Measurements from ENCODE around the gene PARD3. TPM values are rescaled to one million over a fixed set of nuclear protein-coding genes. Genes with fewer than 3 reads are reported as not detected.

The PARD3 gene
- total RNA-seq, 2 donors from 2014 or later = 31.6 to 41.6 TPM

DNA sequence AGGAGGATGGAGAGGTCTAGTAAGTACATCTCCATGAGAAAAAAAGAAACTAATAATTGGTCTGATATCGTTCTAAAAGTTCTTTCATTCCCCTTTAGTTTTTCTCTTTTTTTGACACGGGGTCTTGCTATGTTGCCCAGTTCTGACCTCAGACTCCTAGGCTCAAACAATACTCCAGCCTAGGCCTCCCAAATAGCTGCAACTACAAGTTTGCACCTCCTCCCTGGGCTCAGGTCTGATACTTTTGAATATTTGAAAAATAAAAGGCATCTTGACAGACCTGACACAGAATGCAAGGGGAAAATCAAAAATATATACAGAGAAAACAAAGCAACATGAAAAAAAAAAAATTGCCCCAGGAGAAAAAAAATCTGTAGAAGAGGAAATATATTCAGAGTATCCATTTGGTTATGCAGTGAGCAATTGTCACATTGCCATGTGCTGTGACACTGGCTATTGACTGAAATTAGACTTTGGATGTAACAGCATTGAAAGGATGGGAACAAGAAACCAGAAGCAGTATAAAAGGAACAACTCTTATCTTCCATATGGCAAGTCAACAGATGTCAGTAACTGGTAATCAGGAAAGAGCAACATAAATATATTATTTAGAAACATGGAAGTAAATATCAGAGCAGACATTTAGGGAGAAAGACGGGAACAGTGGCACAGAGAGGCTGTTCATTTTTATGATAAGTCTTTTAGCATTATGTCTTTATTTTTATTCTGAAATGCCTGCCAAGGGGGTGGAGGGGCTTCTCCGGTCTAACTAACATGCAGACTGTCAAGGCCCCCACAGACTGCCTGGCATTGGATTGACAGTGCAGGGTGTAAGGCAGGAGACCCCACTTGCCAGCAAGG, 408.4 kb downstream of the PARD3 start:
- Histone ChIP-seq H3K9me3 (no peaks in the 10 kb centered on the region), H3K27me3 (no peaks in the 10 kb centered on the region), H3K27ac (no peak overlapping the region), H3K4me3 (no peak overlapping the region), H3K4me1 (peaks cover 0 to 5% of the 10 kb centered on the region in 2 donors), H3K36me3 (no peaks in the 10 kb centered on the region)
- TF ChIP-seq, protein P1, sequence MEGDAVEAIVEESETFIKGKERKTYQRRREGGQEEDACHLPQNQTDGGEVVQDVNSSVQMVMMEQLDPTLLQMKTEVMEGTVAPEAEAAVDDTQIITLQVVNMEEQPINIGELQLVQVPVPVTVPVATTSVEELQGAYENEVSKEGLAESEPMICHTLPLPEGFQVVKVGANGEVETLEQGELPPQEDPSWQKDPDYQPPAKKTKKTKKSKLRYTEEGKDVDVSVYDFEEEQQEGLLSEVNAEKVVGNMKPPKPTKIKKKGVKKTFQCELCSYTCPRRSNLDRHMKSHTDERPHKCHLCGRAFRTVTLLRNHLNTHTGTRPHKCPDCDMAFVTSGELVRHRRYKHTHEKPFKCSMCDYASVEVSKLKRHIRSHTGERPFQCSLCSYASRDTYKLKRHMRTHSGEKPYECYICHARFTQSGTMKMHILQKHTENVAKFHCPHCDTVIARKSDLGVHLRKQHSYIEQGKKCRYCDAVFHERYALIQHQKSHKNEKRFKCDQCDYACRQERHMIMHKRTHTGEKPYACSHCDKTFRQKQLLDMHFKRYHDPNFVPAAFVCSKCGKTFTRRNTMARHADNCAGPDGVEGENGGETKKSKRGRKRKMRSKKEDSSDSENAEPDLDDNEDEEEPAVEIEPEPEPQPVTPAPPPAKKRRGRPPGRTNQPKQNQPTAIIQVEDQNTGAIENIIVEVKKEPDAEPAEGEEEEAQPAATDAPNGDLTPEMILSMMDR (IDR thresholded peaks at IDR 0.05) = no peak
- no peak for DNase-seq (ENCODE audit: low spot score)

DNA sequence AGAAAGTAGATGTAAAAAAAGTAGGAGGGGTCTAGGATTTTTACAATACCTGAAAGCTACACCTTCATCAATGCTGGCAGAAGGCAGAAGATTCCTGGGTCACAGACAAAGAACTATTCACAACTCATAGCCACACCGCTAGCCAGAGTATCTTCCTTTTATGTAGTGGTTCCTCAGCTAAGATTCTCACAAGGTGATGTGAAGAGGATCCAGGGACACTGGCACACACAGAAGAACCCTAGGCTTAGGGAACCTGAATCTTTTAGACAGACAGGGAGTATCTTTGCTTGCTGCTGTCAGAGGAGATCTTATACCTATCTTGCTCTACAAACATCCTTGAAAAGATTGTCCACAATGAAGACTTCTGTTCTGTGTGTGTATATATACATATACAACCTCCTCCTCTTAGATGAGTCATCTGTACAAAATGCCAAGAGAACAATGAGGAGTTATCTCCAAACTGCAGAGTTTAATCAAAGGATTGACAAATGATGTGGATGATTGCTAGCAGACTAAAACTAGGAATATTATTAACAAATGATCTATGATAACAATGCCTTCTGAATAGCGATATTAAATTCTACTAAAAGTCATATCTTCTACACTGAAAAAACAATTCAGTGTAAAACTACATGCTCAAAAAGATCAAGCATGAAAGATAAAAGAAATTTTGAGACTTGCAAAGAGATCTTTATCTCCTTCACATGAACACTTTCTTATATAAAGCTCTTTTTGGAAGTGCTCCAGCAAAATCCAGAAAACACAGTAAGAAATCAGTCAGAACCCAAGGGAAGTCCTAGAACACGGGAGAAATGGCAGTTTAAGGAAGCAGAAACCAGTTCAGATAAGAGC, 409.3 kb downstream of the PARD3 start:
- no peak for DNase-seq (ENCODE audit: low spot score)
- Histone ChIP-seq H3K36me3 (no peaks in the 10 kb centered on the region), H3K9me3 (no peaks in the 10 kb centered on the region), H3K4me3 (no peak overlapping the region), H3K4me1 (peaks cover 0 to 5% of the 10 kb centered on the region in 2 donors), H3K27me3 (no peaks in the 10 kb centered on the region), H3K27ac (no peak overlapping the region)
- TF ChIP-seq, protein P1 (IDR thresholded peaks at IDR 0.05) = no peak

DNA sequence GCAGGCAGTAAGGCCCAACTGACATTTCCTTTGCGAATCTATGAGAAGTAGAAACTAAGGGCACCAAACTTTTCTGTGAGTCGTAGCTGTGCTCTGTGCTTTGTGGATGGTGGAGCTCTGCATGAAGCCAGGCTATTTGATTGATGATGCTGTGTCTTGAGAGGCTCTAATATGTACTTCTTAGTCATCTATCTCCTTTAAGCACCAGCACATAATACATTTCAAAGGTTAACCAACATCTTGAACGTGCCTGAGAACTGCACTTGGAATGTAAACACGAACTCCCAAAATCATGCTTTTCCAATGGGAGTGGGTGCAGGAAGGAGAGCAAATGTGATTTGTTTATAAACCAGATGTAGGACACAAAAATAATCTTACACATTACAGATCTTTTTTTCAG, 411.6 kb downstream of the PARD3 start:
- Histone ChIP-seq H3K27me3 (no peaks in the 10 kb centered on the region), H3K4me3 (no peak overlapping the region), H3K36me3 (no peaks in the 10 kb centered on the region), H3K9me3 (no peaks in the 10 kb centered on the region), H3K27ac (no peak overlapping the region), H3K4me1 (peaks cover 0 to 5% of the 10 kb centered on the region in 2 donors)
- TF ChIP-seq, protein P1 (IDR thresholded peaks at IDR 0.05) = no peak
- no peak for DNase-seq (ENCODE audit: low spot score)

DNA sequence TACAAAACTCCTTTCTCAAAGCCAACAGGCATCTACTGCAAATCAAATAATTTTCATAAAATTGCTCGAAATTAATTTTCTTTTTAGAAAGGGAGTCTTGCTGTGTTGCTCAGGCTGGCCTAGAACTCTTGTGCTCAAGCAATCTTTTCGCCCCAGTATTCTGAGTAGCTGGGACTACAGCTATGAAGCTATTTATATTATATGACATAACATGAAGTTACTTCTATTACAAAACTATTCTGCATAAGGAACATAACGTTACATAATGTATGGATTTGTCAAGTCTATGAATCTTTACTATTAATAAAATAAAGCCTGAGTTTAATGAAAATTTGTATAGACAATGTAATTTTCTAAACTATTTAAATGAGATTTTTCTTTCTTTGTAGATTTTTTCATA, 415.0 kb downstream of the PARD3 start:
- no peak for DNase-seq (ENCODE audit: low spot score)
- H3K4me3 ChIP-seq = no peak overlapping the region
- no peaks in the 10 kb centered on the region for H3K36me3 ChIP-seq
- H3K27ac ChIP-seq = no peak overlapping the region
- H3K9me3 ChIP-seq = no peaks in the 10 kb centered on the region
- TF ChIP-seq, protein P1 (IDR thresholded peaks at IDR 0.05) = no peak
- no peaks in the 10 kb centered on the region for H3K4me1 ChIP-seq
- no peaks in the 10 kb centered on the region for H3K27me3 ChIP-seq

DNA sequence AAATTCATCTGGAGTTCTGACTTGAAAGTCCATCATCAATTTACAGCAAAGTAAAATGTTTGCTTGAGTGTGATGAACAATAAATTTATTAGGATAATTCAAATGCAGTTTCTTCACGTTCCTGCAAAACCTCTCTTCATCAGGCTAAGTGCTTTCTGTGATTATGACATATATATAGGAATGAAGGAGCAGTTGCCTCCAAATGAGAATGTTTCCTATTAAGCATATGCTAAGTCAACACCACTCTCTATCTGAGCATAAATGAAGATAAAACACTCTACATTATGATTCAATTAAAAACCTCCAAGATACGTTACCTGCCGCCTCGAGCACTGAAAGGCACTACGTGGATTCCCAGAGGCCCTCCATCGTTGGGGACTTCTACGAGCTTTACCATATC, 416.1 kb downstream of the PARD3 start:
- H3K27me3 ChIP-seq = no peaks in the 10 kb centered on the region
- no peaks in the 10 kb centered on the region for H3K4me1 ChIP-seq
- no peaks in the 10 kb centered on the region for H3K36me3 ChIP-seq
- H3K9me3 ChIP-seq = no peaks in the 10 kb centered on the region
- no peak overlapping the region for H3K4me3 ChIP-seq
- H3K27ac ChIP-seq = no peak overlapping the region
- DNase-seq (ENCODE audit: low spot score) = no peak
- TF ChIP-seq, protein P1 (IDR thresholded peaks at IDR 0.05) = no peak
